HuH-7.5 (cell line): ENCODE results near the gene PTX4.

Experiments
- DNase-seq: peaks from one replicate; pipeline ENCODE4 v3.0.0; 2011; ENCODE audit warnings: low spot score

PTX4 gene

DNA sequence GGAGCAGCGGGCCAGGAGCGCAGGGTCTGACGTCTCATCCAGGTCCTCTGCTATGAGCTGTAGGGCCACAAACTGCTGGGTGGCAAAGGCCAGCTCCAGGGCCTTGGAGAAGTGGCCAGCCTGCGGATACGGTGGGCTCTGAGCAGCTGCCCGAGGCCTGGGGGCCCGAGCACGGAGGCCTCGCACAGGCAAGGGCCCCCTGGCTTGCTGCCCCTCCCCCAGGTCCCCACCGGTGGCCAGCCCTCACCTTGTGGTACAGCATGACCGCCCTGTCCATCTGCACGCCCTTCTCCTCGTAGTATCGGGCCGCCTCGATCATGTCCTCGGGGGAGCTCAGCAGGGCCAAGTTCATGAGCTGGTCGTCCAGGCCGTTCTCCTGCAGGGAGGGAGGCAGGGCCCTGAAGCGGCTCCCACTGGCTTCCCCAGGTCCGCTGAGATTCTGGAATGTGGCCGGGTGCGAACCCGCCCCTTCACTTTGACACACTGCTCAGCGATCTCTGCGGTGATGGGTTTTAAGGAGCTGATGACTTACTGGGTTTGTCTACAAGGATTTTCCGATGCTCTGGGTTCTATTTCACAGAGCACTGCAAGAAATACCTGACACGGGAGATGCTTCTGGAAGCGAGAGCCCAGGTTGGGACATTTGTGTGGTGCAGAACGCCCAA, 35.0 kb upstream of the PTX4 start:
- no peak for DNase-seq

DNA sequence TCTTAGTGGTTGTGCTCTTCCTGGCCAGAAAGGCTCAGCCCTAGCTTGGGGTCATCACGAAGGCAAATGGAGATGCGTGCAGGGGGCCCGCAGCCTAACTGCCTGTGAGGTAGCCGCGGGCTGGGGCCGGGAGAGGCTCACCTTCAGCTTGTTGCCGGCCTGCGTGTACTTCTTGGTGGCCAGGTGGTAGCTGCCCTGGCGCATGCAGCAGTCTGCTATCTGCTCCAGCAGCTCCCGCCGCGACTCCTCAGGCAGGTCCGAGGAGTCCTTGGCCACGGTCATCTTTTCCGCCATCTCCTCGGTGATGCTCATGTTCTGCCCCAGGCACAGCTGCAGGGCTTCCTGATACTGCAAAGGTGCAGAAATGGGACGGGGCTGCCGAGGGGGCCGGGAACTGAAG, 31.7 kb upstream of the PTX4 start:
- DNase-seq = no peak

DNA sequence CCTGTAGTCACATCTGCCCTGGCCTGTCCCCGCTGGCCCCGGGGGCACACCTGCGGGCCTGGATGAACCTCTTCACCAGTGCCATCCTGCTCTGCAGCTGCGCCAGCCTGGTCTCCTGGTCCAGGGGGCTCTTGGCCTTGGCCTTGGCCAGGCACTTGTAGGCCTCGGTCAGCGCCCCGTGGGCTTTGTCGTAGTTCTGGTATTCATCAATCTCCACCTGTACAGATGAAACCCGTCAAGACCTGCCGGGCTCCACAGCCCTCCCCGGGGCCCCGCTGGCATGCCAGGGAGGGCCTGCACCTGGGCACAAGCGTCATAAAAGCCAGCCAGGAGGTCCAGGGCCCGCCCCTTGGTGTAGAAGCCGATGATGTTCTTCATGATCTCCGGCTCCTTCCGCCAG, 31.1 kb upstream of the PTX4 start:
- DNase-seq = no peak

DNA sequence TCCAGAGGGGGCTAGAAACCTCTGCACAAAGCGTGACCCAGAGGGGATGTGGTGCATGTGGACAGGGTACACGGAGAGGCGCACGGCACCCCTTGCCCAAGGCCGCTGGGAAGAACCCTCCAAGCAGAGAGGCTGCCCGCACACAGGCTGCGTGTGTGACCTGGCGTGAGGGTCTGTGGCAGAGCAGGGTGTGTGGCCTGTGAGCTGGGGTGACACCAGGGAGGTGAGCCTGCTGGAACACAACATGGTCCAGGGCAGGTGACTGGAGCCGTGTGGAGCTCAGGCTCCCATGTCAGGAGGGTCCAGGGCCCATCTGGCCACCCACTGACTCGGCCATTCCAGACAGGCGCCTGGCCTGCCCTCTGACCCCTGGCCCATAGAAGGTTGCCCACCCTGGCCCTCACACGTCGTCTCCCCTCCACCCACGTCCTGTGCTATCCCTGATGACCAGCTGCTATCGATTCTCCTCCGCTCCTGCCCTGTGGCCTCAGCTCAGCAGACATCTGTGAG, 29.9 kb upstream of the PTX4 start:
- DNase-seq = no peak

DNA sequence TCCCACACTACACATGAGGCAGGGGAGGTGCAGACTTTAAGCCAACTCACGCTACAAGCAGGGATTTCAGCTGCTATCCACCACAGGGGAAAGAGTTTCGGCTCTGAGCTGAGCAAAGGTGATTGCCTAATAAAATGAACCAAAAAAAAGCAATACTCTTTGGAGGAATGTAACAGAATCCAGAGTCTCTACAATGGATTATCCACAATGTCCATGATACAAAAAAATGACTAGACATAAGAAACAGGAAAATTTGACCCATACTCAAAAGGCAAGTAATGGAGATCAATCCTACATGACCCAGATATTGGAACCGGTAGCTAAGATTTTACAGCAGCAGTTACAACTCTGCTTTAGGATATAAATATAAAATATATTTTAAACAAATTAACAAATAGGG, 25.8 kb upstream of the PTX4 start:
- no peak for DNase-seq

DNA sequence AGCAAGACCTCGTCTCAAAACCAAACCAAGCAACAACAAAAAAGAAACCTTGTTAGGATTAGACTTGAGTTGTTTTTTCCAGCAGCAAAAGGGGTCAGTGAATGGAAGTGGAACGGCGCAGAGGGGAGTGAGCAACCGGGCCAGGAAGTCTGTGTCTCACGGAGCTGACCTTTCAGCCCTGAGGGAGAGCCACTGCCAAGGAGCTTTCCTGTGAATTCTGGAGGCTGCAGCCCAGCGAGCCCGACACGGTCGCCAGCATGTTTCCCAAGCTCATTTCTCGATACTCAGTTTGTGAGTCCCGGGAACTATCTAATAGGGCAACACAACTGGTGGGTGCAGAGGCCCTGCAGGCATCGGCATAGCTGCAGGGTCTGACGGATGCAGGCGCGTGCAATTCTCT, 24.0 kb upstream of the PTX4 start:
- DNase-seq = no peak

DNA sequence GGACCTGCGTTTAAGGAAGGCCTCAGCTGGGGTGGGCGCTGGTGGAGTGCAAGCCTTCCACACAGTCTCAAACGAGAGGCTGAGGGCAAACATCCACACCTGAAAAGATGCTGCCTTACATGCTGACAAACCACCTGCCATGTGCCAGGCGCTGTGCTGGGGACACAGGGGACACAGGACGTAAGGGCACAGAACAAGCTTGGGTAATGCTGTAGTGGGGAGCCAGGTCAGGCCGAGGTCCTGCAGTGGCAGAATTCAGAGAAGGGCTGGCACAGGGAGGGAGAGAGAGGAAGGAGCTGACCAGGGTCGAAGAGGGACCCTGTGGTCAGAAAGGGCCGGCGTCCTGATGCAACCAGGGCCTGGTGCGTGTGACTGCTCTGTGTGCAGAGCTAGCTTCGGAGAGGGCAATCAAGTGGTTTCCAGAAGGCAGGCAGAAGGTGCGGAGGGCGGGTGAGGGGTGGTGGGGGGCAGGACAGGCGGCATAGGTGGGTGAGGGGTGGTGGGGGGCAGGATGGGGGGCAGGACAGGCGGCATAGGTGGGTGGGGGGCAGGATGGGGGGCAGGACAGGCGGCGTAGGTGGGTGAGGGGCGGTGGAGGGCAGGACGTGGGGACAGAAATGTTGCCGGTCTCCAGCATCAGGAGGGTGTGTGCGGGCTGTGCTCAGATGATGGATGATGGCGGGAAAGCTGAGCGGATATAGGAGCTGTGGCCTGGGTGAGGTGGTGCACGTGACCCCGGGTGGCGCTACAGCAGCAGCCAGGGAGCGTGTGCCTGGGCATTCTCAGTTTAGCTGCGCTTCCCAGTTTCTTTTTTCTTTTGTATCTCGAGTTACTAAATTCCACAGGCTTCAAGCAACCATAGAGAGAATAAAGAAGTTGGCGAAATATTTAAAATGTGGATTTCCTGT, 23.2 kb upstream of the PTX4 start:
- DNase-seq = no peak

DNA sequence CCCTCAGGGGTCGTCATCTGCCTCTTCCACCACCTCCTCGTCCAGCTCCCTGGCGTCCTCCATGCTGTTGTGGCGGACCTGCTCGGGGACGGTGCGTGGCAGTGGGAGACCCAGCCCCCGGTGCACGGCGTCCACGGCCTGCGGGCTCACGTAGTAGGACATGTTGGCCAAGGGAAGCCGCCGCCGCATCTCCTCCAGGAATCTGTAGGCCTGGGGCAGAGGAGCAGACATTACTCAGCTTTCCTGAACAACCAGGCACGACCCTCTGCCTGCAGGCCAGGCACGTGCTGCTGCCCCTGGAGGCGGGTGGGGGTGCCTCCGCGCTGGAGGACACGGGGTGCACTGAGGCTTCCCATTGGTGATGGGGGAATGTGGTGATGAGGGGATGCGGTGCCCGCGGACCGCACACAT, 22.2 kb upstream of the PTX4 start:
- DNase-seq = no peak

DNA sequence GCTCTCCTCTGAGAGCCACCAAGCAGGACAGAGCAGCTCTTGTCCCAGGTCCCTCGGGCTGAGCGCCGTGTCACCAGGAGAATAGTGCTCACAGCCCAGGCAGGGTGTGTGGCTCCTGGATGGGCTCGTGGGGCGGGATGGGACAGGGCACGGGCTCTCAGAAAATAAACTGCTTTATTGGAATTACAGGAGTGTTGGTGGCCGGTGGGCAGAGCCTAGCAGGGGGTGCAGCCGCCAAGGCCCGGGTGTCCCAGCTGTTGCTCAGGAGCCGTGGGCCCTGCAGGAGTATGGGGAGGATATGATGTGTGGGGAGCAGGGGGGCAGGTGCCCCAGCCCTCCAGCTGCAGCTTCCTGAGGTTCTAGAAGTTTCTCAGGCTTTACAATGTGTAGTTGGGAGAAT, 21.5 kb upstream of the PTX4 start:
- DNase-seq = no peak

DNA sequence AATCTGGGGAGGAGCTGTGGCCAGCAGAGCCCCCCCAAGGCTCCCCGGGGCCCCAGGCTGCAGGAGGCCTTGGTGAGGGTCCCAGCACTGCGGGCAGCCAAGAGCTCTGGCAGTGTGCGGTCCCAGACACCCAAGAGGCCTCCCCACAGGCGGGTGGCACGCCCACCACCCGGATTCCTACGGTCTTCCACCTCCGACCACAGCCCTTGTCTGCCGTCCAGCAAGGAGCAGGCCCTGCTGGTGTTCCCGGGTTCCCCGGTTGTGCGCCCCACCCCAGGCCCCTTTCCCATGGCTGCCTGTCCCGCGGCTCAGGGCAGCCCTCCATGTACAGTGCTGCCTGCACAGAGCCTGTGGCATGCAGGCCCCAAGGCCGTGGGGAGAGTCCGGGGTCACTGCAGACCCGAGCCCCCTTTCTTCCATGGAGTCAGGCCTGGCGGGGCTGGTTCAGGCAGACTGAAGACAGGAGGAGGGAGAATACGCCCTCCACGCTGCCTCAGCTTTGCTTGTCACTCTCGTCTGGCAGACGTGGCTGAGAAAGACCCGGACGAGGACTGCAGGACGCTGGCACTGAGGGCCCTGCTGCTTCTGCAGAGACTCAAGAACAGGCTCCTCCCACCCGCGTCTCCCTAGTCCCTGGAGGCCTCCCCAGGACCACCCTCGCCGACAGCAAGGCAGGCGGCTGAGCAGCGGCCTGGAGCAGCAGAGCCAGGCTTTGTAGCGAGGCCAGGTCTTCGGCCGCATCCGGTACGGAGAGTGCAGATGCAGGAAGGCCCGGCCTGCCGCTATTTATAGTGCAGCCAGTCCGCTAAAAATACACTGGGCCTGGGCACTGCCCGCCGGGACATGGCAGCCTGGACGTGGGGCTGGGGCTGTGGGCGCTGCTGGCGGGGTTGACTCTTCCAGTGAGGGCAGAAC, 20.8 kb upstream of the PTX4 start:
- DNase-seq = no peak

DNA sequence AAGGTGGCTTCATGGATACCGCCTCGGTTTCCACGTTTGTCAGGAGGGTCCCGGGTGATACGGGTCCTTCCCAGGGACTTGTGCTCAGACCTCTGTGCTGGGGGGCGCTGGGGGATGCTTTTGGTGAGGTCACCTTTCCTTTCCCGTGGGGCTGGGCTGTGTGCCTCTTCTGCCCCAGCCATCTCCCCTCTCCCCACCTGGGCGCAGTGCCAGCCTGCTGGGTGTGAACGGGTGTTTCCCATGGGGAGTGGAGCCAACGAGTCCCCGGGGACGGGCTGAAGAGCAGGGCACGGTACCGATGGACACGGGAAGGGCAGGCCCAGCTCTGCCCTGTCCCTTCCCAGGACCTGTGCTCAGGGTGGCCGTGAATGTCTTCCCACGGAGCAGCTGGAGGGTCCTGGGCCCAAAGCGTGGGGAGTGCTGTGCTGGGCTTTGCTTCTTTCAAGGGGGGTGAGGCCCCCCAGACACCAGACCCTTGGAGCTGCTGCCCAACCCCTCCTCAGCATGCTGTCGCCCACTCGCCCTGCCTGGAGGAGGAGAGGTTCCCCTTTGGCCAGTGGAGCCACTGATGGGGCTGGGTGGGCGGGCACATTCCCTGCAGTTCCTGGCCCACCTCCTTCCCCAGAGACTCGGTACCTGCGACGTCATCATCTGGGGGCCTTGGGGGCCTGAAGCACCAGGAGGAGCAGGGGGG, 19.9 kb upstream of the PTX4 start:
- DNase-seq = no peak

DNA sequence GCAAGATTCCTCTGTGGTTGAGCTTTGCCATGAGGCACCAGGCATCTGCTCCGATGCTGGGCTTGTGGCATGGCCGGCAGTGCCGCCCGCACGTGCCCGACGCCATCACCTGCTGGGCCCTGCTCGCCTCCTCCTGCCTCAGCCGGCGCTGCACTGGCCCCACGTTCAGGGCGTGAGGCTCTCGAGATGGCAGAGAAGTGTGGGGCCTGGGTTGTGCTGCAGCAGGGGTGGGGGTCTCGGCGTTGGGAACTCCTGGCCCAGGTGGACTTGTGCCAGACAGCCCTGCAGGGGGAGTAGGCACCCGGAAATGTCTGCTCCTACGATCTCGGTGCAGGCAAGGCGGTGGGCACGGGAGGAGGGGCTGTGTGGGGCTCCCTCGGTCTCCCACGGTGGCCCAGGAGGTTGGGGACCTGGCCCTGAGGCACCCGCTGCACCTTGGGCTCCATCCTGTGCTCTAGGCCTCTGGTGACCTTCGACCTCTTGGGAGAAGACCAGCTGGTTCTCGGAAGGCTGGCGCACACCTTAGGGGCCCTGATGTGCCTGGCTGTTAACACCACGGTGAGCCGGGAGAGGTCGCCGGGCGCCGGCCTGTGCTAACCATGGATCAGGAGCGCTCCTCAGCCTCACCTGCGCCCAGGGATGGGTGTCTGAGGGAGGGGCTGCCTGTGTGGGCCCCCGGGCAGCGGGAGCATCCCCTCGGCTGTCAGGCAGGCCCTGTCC, 17.9 kb upstream of the PTX4 start:
- DNase-seq = no peak

DNA sequence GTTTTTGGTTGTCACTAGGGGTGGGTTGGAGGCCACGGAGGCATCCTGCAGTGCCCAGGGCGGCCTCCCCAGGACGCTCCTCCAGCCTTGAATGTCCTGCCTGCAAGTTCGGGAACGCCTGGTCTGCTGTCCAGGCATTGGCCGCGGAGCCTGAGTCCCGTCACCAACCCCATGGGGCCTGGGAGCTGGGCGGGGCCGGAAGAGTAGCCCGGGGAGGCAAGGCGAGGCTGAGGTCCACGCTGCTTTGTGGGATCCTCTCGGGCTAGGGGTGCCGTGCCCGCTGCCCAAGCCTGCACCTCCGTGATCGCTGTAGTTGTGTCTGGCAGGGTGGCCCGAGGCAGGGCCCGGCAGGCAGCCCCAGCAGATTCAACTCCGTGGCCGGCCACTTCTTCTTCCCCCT, 17.2 kb upstream of the PTX4 start:
- no peak for DNase-seq

DNA sequence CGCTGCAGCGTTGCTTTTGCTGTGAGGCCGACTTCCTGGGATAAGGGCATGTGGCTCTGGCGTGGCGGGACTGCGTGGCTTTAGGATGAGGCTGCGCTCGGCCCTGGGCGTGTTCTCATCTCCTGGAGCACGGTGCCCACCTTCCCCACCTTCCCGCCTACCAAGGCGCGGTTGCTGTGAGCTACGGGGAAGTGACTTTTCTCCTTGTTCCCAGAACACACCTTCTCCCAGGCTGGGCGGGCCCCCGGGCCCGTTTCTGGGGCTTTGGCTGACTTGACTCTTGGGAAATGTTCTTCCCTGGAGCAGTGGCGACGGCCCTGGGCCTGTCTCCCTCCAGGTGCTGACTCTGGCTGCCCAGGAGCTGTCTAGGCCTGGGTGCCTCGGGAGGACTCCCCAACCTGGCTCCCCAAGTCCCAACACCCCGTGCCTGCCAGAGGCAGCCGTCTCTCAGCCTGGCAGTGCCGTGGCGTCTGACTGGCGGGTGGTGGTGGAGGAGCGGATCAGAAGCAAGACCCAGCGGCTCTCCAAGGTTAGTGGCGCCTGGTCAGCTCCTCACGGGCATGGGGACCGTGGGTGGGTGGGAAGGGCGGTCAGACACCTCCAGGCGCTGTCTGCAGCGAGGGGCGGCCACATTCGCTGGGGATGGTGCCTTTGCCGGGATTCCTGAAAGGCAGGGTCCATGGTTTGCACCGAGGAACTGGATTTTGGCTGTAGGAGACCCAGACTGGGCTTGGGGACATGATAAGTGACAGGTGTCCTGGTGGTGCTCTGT, 16.5 kb upstream of the PTX4 start:
- no peak for DNase-seq

DNA sequence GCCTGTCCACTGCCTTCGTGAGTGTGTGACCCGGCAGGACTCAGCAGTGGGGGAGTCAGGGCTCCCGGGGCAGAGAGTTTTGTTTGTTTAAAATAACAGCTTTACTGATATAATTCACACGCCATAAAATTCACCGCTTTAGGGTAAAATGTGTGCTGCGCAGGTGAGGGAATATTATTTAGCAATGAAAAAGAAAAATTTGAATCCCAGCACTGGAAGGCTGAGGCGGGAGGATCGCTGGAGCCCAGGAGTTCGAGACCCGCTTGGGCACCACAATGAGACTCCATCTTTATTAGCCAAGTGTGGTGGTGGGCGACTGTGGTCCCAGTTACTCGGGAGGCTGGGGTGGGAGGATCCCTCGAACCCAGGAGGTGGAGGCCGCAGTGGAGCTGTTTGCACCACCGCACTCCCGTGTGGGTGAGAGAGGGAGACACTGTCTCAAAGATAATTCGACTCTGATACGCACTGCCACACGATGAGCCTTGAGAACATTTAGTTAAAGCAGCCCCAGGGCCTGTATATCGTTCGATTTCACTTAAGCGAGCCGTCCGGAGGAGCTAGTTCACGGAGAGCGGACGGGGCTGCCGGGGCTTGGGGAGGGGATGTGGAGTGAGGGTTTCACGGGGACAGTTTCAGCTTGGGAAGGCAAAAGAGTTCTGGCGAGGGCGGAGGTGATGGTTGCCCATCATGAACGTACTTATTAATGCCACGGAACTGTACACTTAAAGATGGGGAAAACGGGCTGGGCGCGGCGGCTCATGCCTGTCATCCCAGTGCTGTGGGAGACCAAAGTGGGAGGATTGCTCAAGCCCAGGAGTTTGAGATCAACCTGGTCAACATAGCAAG, 14.6 kb upstream of the PTX4 start:
- no peak for DNase-seq

DNA sequence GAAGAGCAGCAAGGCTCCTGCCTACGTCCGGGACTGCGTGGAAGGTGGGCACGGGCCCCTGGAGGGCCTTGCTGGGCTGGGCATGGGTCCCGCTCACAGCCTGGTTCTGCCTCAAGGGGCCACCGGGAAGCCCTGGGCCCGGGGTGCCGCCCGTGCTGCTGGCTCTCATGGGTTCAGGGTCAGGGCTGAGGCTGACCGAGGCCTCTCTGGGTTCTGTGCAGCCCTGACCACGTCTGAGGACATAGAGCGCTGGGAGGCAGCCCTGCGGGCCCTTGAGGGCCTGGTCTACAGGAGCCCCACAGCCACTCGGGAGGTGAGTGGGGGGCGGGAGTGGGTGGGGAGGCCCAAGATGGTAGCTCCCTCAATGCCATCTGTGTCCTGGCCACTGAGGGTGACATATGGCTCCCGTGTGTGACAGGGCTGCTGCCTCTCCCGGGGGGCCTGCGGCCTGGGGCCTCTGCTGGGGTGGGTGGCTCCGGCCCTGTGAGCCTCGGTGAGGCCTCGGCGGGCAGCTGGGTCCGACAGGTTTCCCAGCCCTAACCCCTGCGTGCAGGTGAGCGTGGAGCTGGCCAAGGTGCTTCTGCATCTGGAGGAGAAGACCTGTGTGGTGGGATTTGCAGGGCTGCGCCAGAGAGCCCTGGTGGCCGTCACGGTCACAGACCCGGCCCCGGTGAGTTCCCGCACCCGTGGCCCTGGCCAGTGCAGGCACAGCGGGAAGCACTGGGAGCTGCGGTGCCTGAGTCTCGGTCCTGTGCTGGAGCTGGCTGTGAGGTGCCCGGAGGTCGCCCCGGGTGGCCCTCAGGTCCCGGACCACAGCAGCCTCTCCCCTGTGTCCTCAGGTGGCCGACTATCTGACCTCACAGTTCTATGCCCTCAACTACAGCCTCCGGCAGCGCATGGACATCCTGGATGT, 13.6 kb upstream of the PTX4 start:
- DNase-seq = no peak

DNA sequence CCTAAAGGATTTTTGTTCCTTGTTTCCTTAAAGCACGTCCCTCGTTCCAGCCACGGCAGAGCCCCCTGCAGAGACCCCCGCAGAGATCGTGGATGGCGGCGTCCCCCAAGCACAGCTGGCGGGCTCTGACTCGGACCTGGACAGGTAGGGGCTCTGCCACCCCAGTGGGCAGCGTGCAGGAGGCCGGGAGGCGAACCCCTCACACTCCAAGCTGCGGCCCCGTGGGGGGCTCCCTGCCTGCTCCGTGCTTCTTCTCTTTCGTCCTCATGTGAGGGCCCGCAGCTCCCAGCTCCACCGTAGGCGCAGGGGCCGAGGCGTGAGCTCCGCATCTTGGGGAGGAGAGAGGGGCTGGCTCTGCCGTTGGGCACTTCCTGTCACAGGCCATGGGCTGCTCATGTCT, 12.9 kb upstream of the PTX4 start:
- no peak for DNase-seq

DNA sequence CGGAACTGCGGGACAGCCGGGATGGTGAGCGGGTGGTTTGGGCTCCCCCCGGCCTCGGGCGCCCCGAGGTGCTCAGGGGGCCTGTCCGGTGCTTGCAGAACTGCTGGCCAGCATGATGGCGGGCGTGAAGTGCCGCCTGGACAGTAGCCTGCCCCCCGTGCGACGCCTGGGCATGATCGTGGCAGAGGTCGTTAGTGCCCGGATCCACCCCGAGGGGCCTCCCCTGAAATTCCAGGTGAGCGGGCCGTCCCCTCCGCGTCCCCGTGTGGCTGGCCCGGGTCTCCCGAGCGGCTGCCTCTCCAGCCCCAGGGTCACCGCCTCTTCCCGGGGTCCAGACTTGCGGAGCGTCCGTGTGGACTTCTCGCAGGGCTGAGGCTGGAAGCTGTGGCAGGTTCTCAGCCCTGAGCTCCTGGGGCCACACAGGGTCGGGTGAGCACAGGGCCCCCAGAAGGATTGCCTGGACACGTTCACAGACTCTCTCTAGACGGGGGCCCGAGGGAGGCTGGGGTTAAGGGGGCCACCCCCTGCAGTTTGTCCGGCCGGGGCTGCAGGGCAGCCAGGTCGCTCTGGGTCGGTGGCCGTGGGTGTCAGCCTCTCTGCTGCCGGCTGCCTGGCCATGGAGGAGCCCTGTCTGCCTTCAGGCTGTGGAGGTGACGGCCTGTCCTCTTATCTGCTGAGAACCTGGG, 11.9 kb upstream of the PTX4 start:
- no peak for DNase-seq
